K562 (cell line): ENCODE measurements around the gene CNGA4. TPM values are rescaled to one million over a fixed set of nuclear protein-coding genes. Genes with fewer than 3 reads are reported as not detected.

Experiments
- BRD4 ChIP-seq: fragments of 200-600 bp; sonication (generic); IDR thresholded peaks from 2 replicates; pipeline ENCODE4 v1.6.1; 2017; ENCODE audit warnings: inconsistent platforms
- CEBPZ ChIP-seq: fragments of 150-350 bp; IDR thresholded peaks from 2 replicates; pipeline ENCODE4 v1.6.1; 2014; ENCODE audit warnings: low read depth, mild to moderate bottlenecking, low read length, borderline replicate concordance
- COPS2 ChIP-seq: fragments of 450-650 bp; conservative IDR thresholded peaks from 2 replicates; pipeline ENCODE4 v1.6.1; 2016; ENCODE audit warnings: mild to moderate bottlenecking, moderate library complexity
- CREM ChIP-seq: IDR thresholded peaks from 2 replicates; pipeline ENCODE4 v1.6.1; 2014; ENCODE audit warnings: antibody characterized with exemption, low read depth
- HCFC1 ChIP-seq: IDR thresholded peaks from 2 replicates; pipeline ENCODE4 v1.6.1; 2012; ENCODE audit warnings: low read depth, low read length, improper control_type of control experiment
- MXI1 ChIP-seq: IDR thresholded peaks from 2 replicates; pipeline ENCODE4 v1.6.1; 2011; ENCODE audit warnings: low read depth, mild to moderate bottlenecking, improper control_type of control experiment, low read length
- NBN ChIP-seq: fragments of 450-650 bp; IDR thresholded peaks from 2 replicates; pipeline ENCODE4 v1.6.1; 2016; ENCODE audit warnings: low read depth, mild to moderate bottlenecking
- NKRF ChIP-seq: fragments of 450-650 bp; IDR thresholded peaks from 2 replicates; pipeline ENCODE4 v1.6.1; 2016; ENCODE audit warnings: borderline replicate concordance
- NR2C2 ChIP-seq, 2 experiments: fragments of 200-800 bp in 1 of 2; sonication (Bioruptor generic) in 1 of 2; sonication (generic) in 1 of 2; formaldehyde crosslinking in 1 of 2; IDR thresholded peaks; 2 replicates each; pipeline versions ENCODE4 v1.6.1 to v1.8.0; 2016 to 2022; ENCODE audit warnings: mild to moderate bottlenecking in 1 of 2, missing compliant biosample characterization in 1 of 2, missing genetic modification characterization in 1 of 2, missing genetic modification reagents in 1 of 2
- POLR2G ChIP-seq: fragments of 200-400 bp; formaldehyde crosslinking; IDR thresholded peaks from 2 replicates; pipeline ENCODE4 v1.6.1; 2017; ENCODE audit warnings: low read depth, mild to moderate bottlenecking, antibody characterized with exemption, low read length, moderate library complexity
- RCOR1 ChIP-seq, 2 experiments: IDR thresholded peaks; 2 replicates each; pipeline ENCODE4 v1.6.1; 2012; ENCODE audit warnings: low read depth in 2 of 2, low read length in 2 of 2, borderline replicate concordance in 1 of 2, improper control_type of control experiment in 1 of 2
- RFX7 ChIP-seq: fragments of 250-450 bp; sonication (Bioruptor Pico); IDR thresholded peaks from 2 replicates; pipeline ENCODE4 v1.5.1; 2021; ENCODE audit warnings: mild to moderate bottlenecking
- SIN3B ChIP-seq: fragments of 450-650 bp; IDR thresholded peaks from 2 replicates; pipeline ENCODE4 v1.6.1; 2017; ENCODE audit warnings: low read depth, mild to moderate bottlenecking, moderate library complexity
- SMAD1 ChIP-seq: fragments of 150-350 bp; IDR thresholded peaks from 2 replicates; pipeline ENCODE4 v1.6.1; 2014; ENCODE audit warnings: low read length, low read depth; ENCODE audit not compliant: partially characterized antibody
- SRSF3 ChIP-seq: fragments of 200-400 bp; formaldehyde crosslinking; IDR thresholded peaks from 2 replicates; pipeline ENCODE4 v1.6.1; 2016; ENCODE audit warnings: mild to moderate bottlenecking, low read length, moderate library complexity; ENCODE audit not compliant: insufficient read depth
- STAG1 ChIP-seq: sonication (generic); formaldehyde crosslinking; IDR thresholded peaks from 2 replicates; pipeline ENCODE4 v1.5.0; 2020; ENCODE audit warnings: missing genetic modification reagents, borderline replicate concordance
- TARDBP ChIP-seq: fragments of 450-650 bp; IDR thresholded peaks from 2 replicates; pipeline ENCODE4 v1.6.1; 2016
- TBP ChIP-seq: optimal IDR thresholded peaks from 2 replicates; pipeline ENCODE3; 2011; ENCODE audit warnings: low read depth, low read length, improper control_type of control experiment
- ZBTB17 ChIP-seq: fragments of 450-650 bp; formaldehyde crosslinking; IDR thresholded peaks from 2 replicates; pipeline ENCODE4 v1.4.0; 2020; ENCODE audit warnings: mild to moderate bottlenecking
- ZBTB2 ChIP-seq: fragments of 450-650 bp; IDR thresholded peaks from 2 replicates; pipeline ENCODE4 v1.6.1; 2016; ENCODE audit warnings: antibody characterized with exemption
- ZKSCAN3 ChIP-seq: fragments of 250-450 bp; sonication (Bioruptor Pico); IDR thresholded peaks from 2 replicates; pipeline ENCODE4 v1.4.0; 2020
- ZKSCAN8 ChIP-seq: fragments of 200-800 bp; sonication (Bioruptor generic); IDR thresholded peaks from 2 replicates; pipeline ENCODE4 v1.6.1; 2016; ENCODE audit warnings: missing genetic modification characterization, missing compliant biosample characterization
- ZNF668 ChIP-seq: fragments of 250-450 bp; sonication (Bioruptor Pico); IDR thresholded peaks from 2 replicates; pipeline ENCODE4 v1.8.0; 2022; ENCODE audit warnings: mild to moderate bottlenecking, inconsistent platforms
- polyA plus RNA-seq, 8 experiments: library from polyadenylated mRNA; depleted of rRNA in 4 of 8; stranded (reverse) in 5 of 8; unstranded in 3 of 8; fragments of >200 nt; fragmentation: Nextera tagmentation in 2 of 8; fragmentation: Illumina TruSeq in 1 of 8; extraction: Ambion mirVana in 2 of 8; extraction: Trizol in 1 of 8; gene quantifications; 2 replicates each; pipeline versions ENCODE4 v1.2.1 to v1.2.3, GENCODE V29; 2011 to 2014; ENCODE audit warnings: inconsistent platforms in 1 of 8, missing spikeins in 1 of 8
- total RNA-seq, 7 experiments: library from RNA; depleted of rRNA in 6 of 7; stranded (reverse); fragments of >200 nt in 6 of 7; fragmentation: Illumina TruSeq in 2 of 7; extraction: Trizol in 2 of 7; gene quantifications; 2 replicates each; pipeline versions ENCODE4 v1.2.1 to v1.2.3, GENCODE V29; 2011 to 2021; ENCODE audit warnings: low replicate concordance in 1 of 7

The CNGA4 gene
- total and polyA plus RNA-seq, 9 of the 15 experiments (the other 6 are each of a cell fraction or from before 2014, with no cell fraction given) = 0.04 to 0.09 (median 0.06) TPM; not detected in 6

- peak; percentile 92 for TF ChIP-seq ZBTB2
- TF ChIP-seq ZBTB17 (CRISPR knock-in tag) = no peak
- TF ChIP-seq HCFC1 = peak; percentile 76
- no peak for TF ChIP-seq COPS2
- TF ChIP-seq SMAD1 = no peak
- TF ChIP-seq CEBPZ = no peak
- TF ChIP-seq NBN = no peak; the same call in 1 of the 2 replicates
- TF ChIP-seq NKRF = peak; percentile 89
- TF ChIP-seq SIN3B = peak; percentile 68
- TF ChIP-seq ZNF668 (CRISPR knock-in tag) = no peak
- peak; percentile 93 for TF ChIP-seq CREM
- TF ChIP-seq BRD4 = 0 out of 2 replicates have a peak, but pooled peaks have one; percentile 21
- TF ChIP-seq RCOR1 (IDR thresholded peaks at IDR 0.05; ENCODE audit: borderline replicate concordance in 1 of 2, low read depth in 2 of 2, low read length in 2 of 2) = peak in 1 of 2 experiments; percentile 24; a peak in 1 of 4 replicates
- no peak for TF ChIP-seq ZKSCAN3 (CRISPR knock-in tag)
- no peak for TF ChIP-seq STAG1 (CRISPR knock-in tag)
- TF ChIP-seq RFX7 (CRISPR knock-in tag) = no peak
- no peak for TF ChIP-seq ZKSCAN8 (CRISPR knock-in tag)
- TF ChIP-seq SRSF3 = no peak
- TF ChIP-seq TBP = peak; percentile 31
- peak; percentile 79 for TF ChIP-seq POLR2G
- peak; percentile 89 for TF ChIP-seq MXI1
- peak; percentile 59; the same call in 1 of the 2 replicates for TF ChIP-seq NR2C2 (CRISPR knock-in tag; IDR thresholded peaks at IDR 0.05)
- peak; percentile 86 for TF ChIP-seq NR2C2 (tag; IDR thresholded peaks at IDR 0.05)
- TF ChIP-seq TARDBP = no peak
Measured at GRCh38 chr11:6234387-6235107, 4.3 kb upstream of the CNGA4 start, which contains the start of gene FHIP1B (continued).
